HepG2 (cell line): ENCODE data around the gene PRPF38A. TPM values are rescaled to one million over a fixed set of nuclear protein-coding genes. Genes with fewer than 3 reads are reported as not detected.

Experiments
- ATAC-seq: fragments of 200-7000 bp; cut with Tn5 transposase; 3 replicates; pipeline ENCODE4 v1.9.1; 2020; ENCODE audit warnings: mild to moderate bottlenecking, moderate library complexity
- BruUV-seq: library from RNA; stranded (reverse); fragments of 400-500 nt; replicated peaks from 2 replicates; lab custom pipeline; 2021; lab: Mats Ljungman, UMichigan
- CTCF ChIA-PET: fragments of 300-600 bp; formaldehyde crosslinking; extraction: SDS; loops from one replicate; lab custom pipeline; 2021; ENCODE audit warnings: low total read pairs, inconsistent platforms, low intra/inter-chr PET ratio; lab: Yijun Ruan, JAX
- POLR2A ChIA-PET: fragments of 350-600 bp; sonication (Branson Sonifier 250); formaldehyde crosslinking; loops from one replicate; lab custom pipeline; 2020; ENCODE audit warnings: antibody characterized with exemption, inconsistent platforms; lab: Yijun Ruan, JAX
- DNase-seq: peaks from one replicate; pipeline ENCODE4 v3.0.0-alpha.2; 2015; ENCODE audit warnings: low spot score
- FAIRE-seq: peaks from 3 replicates; lab custom pipeline; 2011; peaks lifted over from hg19 to GRCh38; lab: Jason Lieb, UNC
- H2AFZ ChIP-seq: one replicate; pipeline ENCODE4 v1.6.1; 2011; ENCODE audit warnings: low read length, inconsistent platforms
- H3K27ac ChIP-seq: fragments of 300-600 bp; 3 replicates; pipeline ENCODE4 v1.8.0; 2011; ENCODE audit warnings: mixed run types, mild to moderate bottlenecking, mixed read lengths, low read length, inconsistent platforms; ENCODE audit not compliant: insufficient read depth; ENCODE audit errors: extremely low read length
- H3K27me3 ChIP-seq, 2 experiments: fragments of 200-600 bp in 1 of 2; 2 replicates in 1 of 2; 3 replicates in 1 of 2; pipeline versions ENCODE4 v1.6.0 to v1.8.0; 2011; ENCODE audit warnings: low read length in 2 of 2, mild to moderate bottlenecking in 2 of 2, moderate library complexity in 2 of 2, inconsistent platforms in 1 of 2; ENCODE audit not compliant: insufficient read depth in 2 of 2, control insufficient read depth in 1 of 2
- H3K36me3 ChIP-seq, 2 experiments: fragments of 200-600 bp in 1 of 2; replicated peaks in 1 of 2; 2 replicates in 1 of 2; 3 replicates in 1 of 2; pipeline versions ENCODE4 v1.5.1 to v1.8.0; 2011; ENCODE audit warnings: low read length in 2 of 2, inconsistent platforms in 1 of 2; ENCODE audit not compliant: insufficient read depth in 2 of 2, control insufficient read depth in 1 of 2
- H3K4me1 ChIP-seq: 2 replicates; pipeline ENCODE4 v1.5.1; 2012; ENCODE audit warnings: low read length, inconsistent platforms; ENCODE audit not compliant: insufficient read depth
- H3K4me2 ChIP-seq: 2 replicates; pipeline ENCODE4 v1.6.0; 2011; ENCODE audit warnings: low read depth, low read length, inconsistent platforms
- H3K4me3 ChIP-seq, 3 experiments: fragments of 200-600 bp in 1 of 3; sonication (generic), shearing (Covaris generic) in 1 of 3; replicated peaks in 1 of 3; 2 replicates each; pipeline ENCODE4 v1.5.1; 2011 to 2016; ENCODE audit warnings: low read length in 3 of 3, inconsistent platforms in 2 of 3, low read depth in 2 of 3, mild to moderate bottlenecking in 2 of 3, control low read depth in 1 of 3, mixed read lengths in 1 of 3; ENCODE audit not compliant: insufficient read depth in 1 of 3
- H3K79me2 ChIP-seq: one replicate; pipeline ENCODE4 v1.6.1; 2011; ENCODE audit warnings: low read length, inconsistent platforms; ENCODE audit not compliant: insufficient read depth
- H3K9ac ChIP-seq: 2 replicates; pipeline ENCODE4 v1.6.0; 2011; ENCODE audit warnings: mild to moderate bottlenecking, low read depth, low read length, inconsistent platforms; ENCODE audit not compliant: insufficient read depth
- H3K9me3 ChIP-seq: 2 replicates; pipeline ENCODE4 v1.5.1; 2012; ENCODE audit warnings: mild to moderate bottlenecking, low read length
- H4K20me1 ChIP-seq: 2 replicates; pipeline ENCODE4 v1.6.0; 2011; ENCODE audit warnings: inconsistent platforms, mild to moderate bottlenecking, low read length, moderate library complexity; ENCODE audit not compliant: insufficient read depth
- ARHGAP35 ChIP-seq: sonication (generic); formaldehyde crosslinking; IDR thresholded peaks from 2 replicates; pipeline ENCODE4 v1.9.0; 2022; ENCODE audit warnings: mild to moderate bottlenecking, inconsistent platforms, moderate library complexity, missing genetic modification reagents, borderline replicate concordance
- HIVEP1 ChIP-seq: sonication (generic); formaldehyde crosslinking; IDR thresholded peaks from 2 replicates; pipeline ENCODE4 v1.4.0; 2020; ENCODE audit warnings: mild to moderate bottlenecking, missing genetic modification reagents
- SMARCE1 ChIP-seq: fragments of 450-650 bp; IDR thresholded peaks from 2 replicates; pipeline ENCODE4 v1.6.1; 2017; ENCODE audit warnings: borderline replicate concordance
- ZBTB7B ChIP-seq: sonication (generic); formaldehyde crosslinking; IDR thresholded peaks from 2 replicates; pipeline ENCODE4 v1.4.0; 2020; ENCODE audit warnings: missing genetic modification reagents
- ZNF484 ChIP-seq: sonication (generic); formaldehyde crosslinking; IDR thresholded peaks from 2 replicates; pipeline ENCODE4 v1.5.1; 2020; ENCODE audit warnings: mild to moderate bottlenecking, low read depth, missing genetic modification reagents, borderline replicate concordance
- ZNF563 ChIP-seq: sonication (generic); formaldehyde crosslinking; IDR thresholded peaks from 2 replicates; pipeline ENCODE4 v1.8.0; 2022; ENCODE audit warnings: mild to moderate bottlenecking, moderate library complexity, missing genetic modification reagents
- WGBS: methylation state at CpG from one replicate; pipeline ENCODE4 v1.1.6; 2017; ENCODE audit warnings: low lambda C conversion rate; 5-methylcytosine and 5-hydroxymethylcytosine counted together
- in situ Hi-C: cut with HindIII; loops from 2 replicates; pipeline ENCODE4 v1.10.0; 2017; ENCODE audit warnings: low pct_unique_long_range_greater_than_20kb; ENCODE audit not compliant: extremely low pct_ligation_motif_present
- intact Hi-C: fragments of 100-400 bp; cut with micrococcal nuclease; formaldehyde crosslinking; loops from one replicate; pipeline ENCODE4 v1.10.0; 2022; ENCODE audit not compliant: unreplicated experiment
- polyA plus RNA-seq, 8 experiments: library from polyadenylated mRNA; depleted of rRNA in 3 of 8; stranded (reverse) in 7 of 8; unstranded in 1 of 8; fragments of >200 nt; fragmentation: Illumina TruSeq in 4 of 8; extraction: Trizol in 4 of 8; gene quantifications; 2 replicates each; pipeline versions ENCODE4 v1.2.1 to v1.2.3, GENCODE V29; 2011 to 2016; ENCODE audit warnings: low read depth in 4 of 8, missing spikeins in 1 of 8, mixed read lengths in 1 of 8; ENCODE audit not compliant: insufficient read depth in 1 of 8
- total RNA-seq, 5 experiments: library from RNA; depleted of rRNA; stranded (reverse); fragments of >200 nt; fragmentation: Illumina TruSeq; extraction: Trizol; gene quantifications; 2 replicates each; pipeline ENCODE4 v1.2.3, GENCODE V29; 2016; ENCODE audit warnings: low read depth in 1 of 5
- TF ChIP-seq, protein P1 (sequence below): IDR thresholded peaks from 2 replicates; pipeline ENCODE4 v1.6.1; 2018; ENCODE audit warnings: missing genetic modification reagents, mild to moderate bottlenecking, missing compliant biosample characterization
- TF ChIP-seq, protein P2 (sequence below): sonication (generic); formaldehyde crosslinking; IDR thresholded peaks from 2 replicates; pipeline ENCODE4 v1.4.0; 2020; ENCODE audit warnings: missing genetic modification reagents
- TF ChIP-seq, protein P3 (sequence below): sonication (generic); formaldehyde crosslinking; IDR thresholded peaks from 2 replicates; pipeline ENCODE4 v1.4.0; 2020; ENCODE audit warnings: missing genetic modification reagents
- TF ChIP-seq, protein P4 (sequence below): sonication (generic); formaldehyde crosslinking; IDR thresholded peaks from 2 replicates; pipeline ENCODE4 v1.5.0; 2020; ENCODE audit warnings: missing genetic modification reagents, mild to moderate bottlenecking, borderline replicate concordance
- TF ChIP-seq, protein P5 (sequence below): sonication (generic); formaldehyde crosslinking; IDR thresholded peaks from 2 replicates; pipeline ENCODE4 v1.4.0; 2020; ENCODE audit warnings: missing genetic modification reagents

PRPF38A gene
- total and polyA plus RNA-seq, 2 of the 13 experiments (the other 11 are each of a cell fraction or from before 2014, with no cell fraction given), result 18.3 to 45.5 TPM

DNA sequence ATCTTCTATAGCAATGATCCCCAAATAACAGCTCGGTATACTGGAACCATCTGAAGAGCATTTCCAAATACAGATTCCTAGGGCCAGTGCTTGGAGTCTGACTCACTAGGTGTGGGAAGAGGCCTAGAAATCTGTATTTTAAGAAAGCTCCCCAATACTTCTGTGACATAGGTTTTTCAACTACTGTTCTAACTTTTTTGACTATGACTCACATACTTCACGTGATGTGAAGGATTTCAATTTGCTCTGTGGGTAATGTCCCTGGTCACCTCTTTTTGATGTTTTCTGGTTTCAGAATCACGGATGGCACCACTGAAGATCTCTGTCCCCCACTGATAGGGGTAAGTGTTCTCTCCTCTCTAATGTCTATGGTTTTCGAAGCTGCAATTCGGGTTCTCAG lies 11.2 kb upstream of the PRPF38A start:
- CTCF ChIA-PET, result no interaction called here
- TF ChIP-seq ZBTB7B (CRISPR knock-in tag) (no peak), ZNF563 (no peak), SMARCE1 (no peak), HIVEP1 (CRISPR knock-in tag) (no peak), ARHGAP35 (CRISPR knock-in tag) (no peak), ZNF484 (CRISPR knock-in tag) (no peak)
- TF ChIP-seq, protein P1, sequence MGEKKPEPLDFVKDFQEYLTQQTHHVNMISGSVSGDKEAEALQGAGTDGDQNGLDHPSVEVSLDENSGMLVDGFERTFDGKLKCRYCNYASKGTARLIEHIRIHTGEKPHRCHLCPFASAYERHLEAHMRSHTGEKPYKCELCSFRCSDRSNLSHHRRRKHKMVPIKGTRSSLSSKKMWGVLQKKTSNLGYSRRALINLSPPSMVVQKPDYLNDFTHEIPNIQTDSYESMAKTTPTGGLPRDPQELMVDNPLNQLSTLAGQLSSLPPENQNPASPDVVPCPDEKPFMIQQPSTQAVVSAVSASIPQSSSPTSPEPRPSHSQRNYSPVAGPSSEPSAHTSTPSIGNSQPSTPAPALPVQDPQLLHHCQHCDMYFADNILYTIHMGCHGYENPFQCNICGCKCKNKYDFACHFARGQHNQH (CRISPR knock-in tag), result no peak
- TF ChIP-seq, protein P2, sequence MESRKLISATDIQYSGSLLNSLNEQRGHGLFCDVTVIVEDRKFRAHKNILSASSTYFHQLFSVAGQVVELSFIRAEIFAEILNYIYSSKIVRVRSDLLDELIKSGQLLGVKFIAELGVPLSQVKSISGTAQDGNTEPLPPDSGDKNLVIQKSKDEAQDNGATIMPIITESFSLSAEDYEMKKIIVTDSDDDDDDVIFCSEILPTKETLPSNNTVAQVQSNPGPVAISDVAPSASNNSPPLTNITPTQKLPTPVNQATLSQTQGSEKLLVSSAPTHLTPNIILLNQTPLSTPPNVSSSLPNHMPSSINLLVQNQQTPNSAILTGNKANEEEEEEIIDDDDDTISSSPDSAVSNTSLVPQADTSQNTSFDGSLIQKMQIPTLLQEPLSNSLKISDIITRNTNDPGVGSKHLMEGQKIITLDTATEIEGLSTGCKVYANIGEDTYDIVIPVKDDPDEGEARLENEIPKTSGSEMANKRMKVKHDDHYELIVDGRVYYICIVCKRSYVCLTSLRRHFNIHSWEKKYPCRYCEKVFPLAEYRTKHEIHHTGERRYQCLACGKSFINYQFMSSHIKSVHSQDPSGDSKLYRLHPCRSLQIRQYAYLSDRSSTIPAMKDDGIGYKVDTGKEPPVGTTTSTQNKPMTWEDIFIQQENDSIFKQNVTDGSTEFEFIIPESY (CRISPR knock-in tag), result no peak
- TF ChIP-seq, protein P3, sequence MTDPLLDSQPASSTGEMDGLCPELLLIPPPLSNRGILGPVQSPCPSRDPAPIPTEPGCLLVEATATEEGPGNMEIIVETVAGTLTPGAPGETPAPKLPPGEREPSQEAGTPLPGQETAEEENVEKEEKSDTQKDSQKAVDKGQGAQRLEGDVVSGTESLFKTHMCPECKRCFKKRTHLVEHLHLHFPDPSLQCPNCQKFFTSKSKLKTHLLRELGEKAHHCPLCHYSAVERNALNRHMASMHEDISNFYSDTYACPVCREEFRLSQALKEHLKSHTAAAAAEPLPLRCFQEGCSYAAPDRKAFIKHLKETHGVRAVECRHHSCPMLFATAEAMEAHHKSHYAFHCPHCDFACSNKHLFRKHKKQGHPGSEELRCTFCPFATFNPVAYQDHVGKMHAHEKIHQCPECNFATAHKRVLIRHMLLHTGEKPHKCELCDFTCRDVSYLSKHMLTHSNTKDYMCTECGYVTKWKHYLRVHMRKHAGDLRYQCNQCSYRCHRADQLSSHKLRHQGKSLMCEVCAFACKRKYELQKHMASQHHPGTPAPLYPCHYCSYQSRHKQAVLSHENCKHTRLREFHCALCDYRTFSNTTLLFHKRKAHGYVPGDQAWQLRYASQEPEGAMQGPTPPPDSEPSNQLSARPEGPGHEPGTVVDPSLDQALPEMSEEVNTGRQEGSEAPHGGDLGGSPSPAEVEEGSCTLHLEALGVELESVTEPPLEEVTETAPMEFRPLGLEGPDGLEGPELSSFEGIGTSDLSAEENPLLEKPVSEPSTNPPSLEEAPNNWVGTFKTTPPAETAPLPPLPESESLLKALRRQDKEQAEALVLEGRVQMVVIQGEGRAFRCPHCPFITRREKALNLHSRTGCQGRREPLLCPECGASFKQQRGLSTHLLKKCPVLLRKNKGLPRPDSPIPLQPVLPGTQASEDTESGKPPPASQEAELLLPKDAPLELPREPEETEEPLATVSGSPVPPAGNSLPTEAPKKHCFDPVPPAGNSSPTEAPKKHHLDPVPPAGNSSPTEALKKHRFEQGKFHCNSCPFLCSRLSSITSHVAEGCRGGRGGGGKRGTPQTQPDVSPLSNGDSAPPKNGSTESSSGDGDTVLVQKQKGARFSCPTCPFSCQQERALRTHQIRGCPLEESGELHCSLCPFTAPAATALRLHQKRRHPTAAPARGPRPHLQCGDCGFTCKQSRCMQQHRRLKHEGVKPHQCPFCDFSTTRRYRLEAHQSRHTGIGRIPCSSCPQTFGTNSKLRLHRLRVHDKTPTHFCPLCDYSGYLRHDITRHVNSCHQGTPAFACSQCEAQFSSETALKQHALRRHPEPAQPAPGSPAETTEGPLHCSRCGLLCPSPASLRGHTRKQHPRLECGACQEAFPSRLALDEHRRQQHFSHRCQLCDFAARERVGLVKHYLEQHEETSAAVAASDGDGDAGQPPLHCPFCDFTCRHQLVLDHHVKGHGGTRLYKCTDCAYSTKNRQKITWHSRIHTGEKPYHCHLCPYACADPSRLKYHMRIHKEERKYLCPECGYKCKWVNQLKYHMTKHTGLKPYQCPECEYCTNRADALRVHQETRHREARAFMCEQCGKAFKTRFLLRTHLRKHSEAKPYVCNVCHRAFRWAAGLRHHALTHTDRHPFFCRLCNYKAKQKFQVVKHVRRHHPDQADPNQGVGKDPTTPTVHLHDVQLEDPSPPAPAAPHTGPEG (CRISPR knock-in tag), result no peak
- TF ChIP-seq, protein P4, sequence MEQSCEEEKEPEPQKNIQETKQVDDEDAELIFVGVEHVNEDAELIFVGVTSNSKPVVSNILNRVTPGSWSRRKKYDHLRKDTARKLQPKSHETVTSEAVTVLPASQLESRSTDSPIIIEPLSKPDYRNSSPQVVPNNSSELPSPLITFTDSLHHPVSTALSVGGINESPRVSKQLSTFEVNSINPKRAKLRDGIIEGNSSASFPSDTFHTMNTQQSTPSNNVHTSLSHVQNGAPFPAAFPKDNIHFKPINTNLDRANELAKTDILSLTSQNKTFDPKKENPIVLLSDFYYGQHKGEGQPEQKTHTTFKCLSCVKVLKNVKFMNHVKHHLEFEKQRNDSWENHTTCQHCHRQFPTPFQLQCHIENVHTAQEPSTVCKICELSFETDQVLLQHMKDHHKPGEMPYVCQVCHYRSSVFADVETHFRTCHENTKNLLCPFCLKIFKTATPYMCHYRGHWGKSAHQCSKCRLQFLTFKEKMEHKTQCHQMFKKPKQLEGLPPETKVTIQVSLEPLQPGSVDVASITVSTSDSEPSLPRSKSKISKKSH (CRISPR knock-in tag), result no peak
- TF ChIP-seq, protein P5, sequence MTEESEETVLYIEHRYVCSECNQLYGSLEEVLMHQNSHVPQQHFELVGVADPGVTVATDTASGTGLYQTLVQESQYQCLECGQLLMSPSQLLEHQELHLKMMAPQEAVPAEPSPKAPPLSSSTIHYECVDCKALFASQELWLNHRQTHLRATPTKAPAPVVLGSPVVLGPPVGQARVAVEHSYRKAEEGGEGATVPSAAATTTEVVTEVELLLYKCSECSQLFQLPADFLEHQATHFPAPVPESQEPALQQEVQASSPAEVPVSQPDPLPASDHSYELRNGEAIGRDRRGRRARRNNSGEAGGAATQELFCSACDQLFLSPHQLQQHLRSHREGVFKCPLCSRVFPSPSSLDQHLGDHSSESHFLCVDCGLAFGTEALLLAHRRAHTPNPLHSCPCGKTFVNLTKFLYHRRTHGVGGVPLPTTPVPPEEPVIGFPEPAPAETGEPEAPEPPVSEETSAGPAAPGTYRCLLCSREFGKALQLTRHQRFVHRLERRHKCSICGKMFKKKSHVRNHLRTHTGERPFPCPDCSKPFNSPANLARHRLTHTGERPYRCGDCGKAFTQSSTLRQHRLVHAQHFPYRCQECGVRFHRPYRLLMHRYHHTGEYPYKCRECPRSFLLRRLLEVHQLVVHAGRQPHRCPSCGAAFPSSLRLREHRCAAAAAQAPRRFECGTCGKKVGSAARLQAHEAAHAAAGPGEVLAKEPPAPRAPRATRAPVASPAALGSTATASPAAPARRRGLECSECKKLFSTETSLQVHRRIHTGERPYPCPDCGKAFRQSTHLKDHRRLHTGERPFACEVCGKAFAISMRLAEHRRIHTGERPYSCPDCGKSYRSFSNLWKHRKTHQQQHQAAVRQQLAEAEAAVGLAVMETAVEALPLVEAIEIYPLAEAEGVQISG (CRISPR knock-in tag), result no peak

More for the DNA sequence above, 11.2 kb upstream of the PRPF38A start:
- Histone ChIP-seq H3K27ac (no peak overlapping the region), H3K4me3 (no peak overlapping the region), H3K27me3 (no peaks in the 10 kb centered on the region), H3K9ac (no peak overlapping the region), H3K4me2 (no peak overlapping the region), H3K79me2 (no peaks in the 10 kb centered on the region), H2AFZ (no peak overlapping the region), H3K4me1 (no peaks in the 10 kb centered on the region), H4K20me1 (no peaks in the 10 kb centered on the region), H3K36me3 (peaks cover 4 to 52% of the 10 kb centered on the region in 2 experiments; a peak in 4 of 5 replicates), H3K9me3 (no peaks in the 10 kb centered on the region)
- FAIRE-seq (no peak), ATAC-seq (no peak), DNase-seq (no peak)
- intact Hi-C loops, result no loop called here
- in situ Hi-C loops, result no loop called here
- POLR2A ChIA-PET, result no interaction called here
- 93% methylated on average over 5 of the region's 5 CpGs for WGBS
- BruUV-seq, result no TSS peak
